Measurements from ENCODE around the gene MYLIP.
"Not testable (repeated sequence)": the region's sequence is repeated elsewhere in the genome, so short reads cannot be mapped to it uniquely, and the experiment has no call there.

Gene MYLIP

GRCh38 chr6:16173167-16173940 is 44.5 kb downstream of the MYLIP start:
- no peak for DNase-seq (ENCODE audit: low read depth in 3 of 3)

GRCh38 chr6:16174416-16175078 is 45.7 kb downstream of the MYLIP start:
- no peak for DNase-seq (ENCODE audit: low read depth in 3 of 3)

- DNase-seq (ENCODE audit: low read depth in 3 of 3): not testable (repeated sequence)
Observed at GRCh38 chr6:16176600-16176999, 47.7 kb downstream of the MYLIP start.

- no peak for DNase-seq (ENCODE audit: low read depth in 3 of 3)
Observed at GRCh38 chr6:16177881-16178280, 49.0 kb downstream of the MYLIP start.

- DNase-seq (ENCODE audit: low read depth in 3 of 3): no peak
Observed at GRCh38 chr6:16178351-16178750, 49.5 kb downstream of the MYLIP start.

GRCh38 chr6:16179063-16179462 is 50.2 kb downstream of the MYLIP start:
- no peak for DNase-seq (ENCODE audit: low read depth in 3 of 3)

- DNase-seq (ENCODE audit: low read depth in 3 of 3): no peak
Observed at GRCh38 chr6:16179970-16180431, 51.1 kb downstream of the MYLIP start.

GRCh38 chr6:16180696-16181438 is 52.0 kb downstream of the MYLIP start:
- DNase-seq (ENCODE audit: low read depth in 3 of 3): no peak

GRCh38 chr6:16181439-16182297 is 52.8 kb downstream of the MYLIP start:
- DNase-seq (ENCODE audit: low read depth in 3 of 3): no peak

- no peak for DNase-seq (ENCODE audit: low read depth in 3 of 3)
Observed at GRCh38 chr6:16183187-16183664, 54.3 kb downstream of the MYLIP start.

- no peak for DNase-seq (ENCODE audit: low read depth in 3 of 3)
Observed at GRCh38 chr6:16184129-16184528, 55.2 kb downstream of the MYLIP start.

- DNase-seq (ENCODE audit: low read depth in 3 of 3): no peak
Observed at GRCh38 chr6:16184551-16184950, 55.7 kb downstream of the MYLIP start.

GRCh38 chr6:16187176-16187575 is 58.3 kb downstream of the MYLIP start:
- DNase-seq (ENCODE audit: low read depth in 3 of 3): no peak

GRCh38 chr6:16190214-16190613 is 61.3 kb downstream of the MYLIP start:
- DNase-seq (ENCODE audit: low read depth in 3 of 3): no peak

GRCh38 chr6:16196260-16196983 is 67.5 kb downstream of the MYLIP start:
- no peak for DNase-seq (ENCODE audit: low read depth in 3 of 3)

GRCh38 chr6:16196984-16197546 is 68.2 kb downstream of the MYLIP start:
- no peak for DNase-seq (ENCODE audit: low read depth in 3 of 3)
